Endothelial cell of umbilical vein (primary cell): ENCODE data around the gene LYVE1. TPM values are rescaled to one million over a fixed set of nuclear protein-coding genes. Genes with fewer than 3 reads are reported as not detected.

Experiments used
- BruUV-seq: library from RNA; stranded (reverse); fragments of 400-500 nt; replicated peaks from 2 replicates; lab custom pipeline; 2021; lab: Mats Ljungman, UMichigan
- CTCF ChIA-PET: fragments of 300-600, 350-600 bp; sonication (Branson Sonifier 250); formaldehyde crosslinking; loops from one replicate; lab custom pipeline; 2021; ENCODE audit warnings: antibody characterized with exemption, inconsistent platforms; lab: Charles Lee
- POLR2A ChIA-PET: fragments of 300-600, 350-600 bp; sonication (Branson Sonifier 250); formaldehyde crosslinking; loops from one replicate; lab custom pipeline; 2021; ENCODE audit warnings: antibody characterized with exemption, inconsistent platforms; lab: Charles Lee
- DNase-seq: peaks from one replicate; pipeline ENCODE4 v3.0.0-alpha.2; 2011; ENCODE audit warnings: low read depth, low spot score
- FAIRE-seq: peaks from 2 replicates; lab custom pipeline; 2011; peaks lifted over from hg19 to GRCh38; lab: Jason Lieb, UNC
- H2AFZ ChIP-seq: 2 replicates; pipeline ENCODE4 v1.6.0; 2012; ENCODE audit warnings: low read depth, low read length, control low read depth, inconsistent platforms
- H3K27ac ChIP-seq: 2 replicates; pipeline ENCODE4 v1.5.1; 2011; ENCODE audit warnings: low read depth, mild to moderate bottlenecking, control low read depth, low read length, moderate library complexity; ENCODE audit not compliant: insufficient read depth
- H3K27me3 ChIP-seq, 2 experiments: 2 replicates each; pipeline versions ENCODE4 v1.6.0 to v1.6.1; 2011; ENCODE audit warnings: low read length in 2 of 2, mixed read lengths in 1 of 2; ENCODE audit not compliant: control insufficient read depth in 2 of 2, insufficient read depth in 2 of 2
- H3K36me3 ChIP-seq, 2 experiments: 2 replicates in 1 of 2; 3 replicates in 1 of 2; pipeline ENCODE4 v1.5.1; 2011; ENCODE audit warnings: low read length in 2 of 2, mild to moderate bottlenecking in 1 of 2, moderate library complexity in 1 of 2; ENCODE audit not compliant: control insufficient read depth in 2 of 2, insufficient read depth in 2 of 2; ENCODE audit errors: extremely low read depth in 1 of 2
- H3K4me1 ChIP-seq: 3 replicates; pipeline ENCODE4 v1.5.1; 2011; ENCODE audit warnings: mild to moderate bottlenecking, low read length; ENCODE audit not compliant: control insufficient read depth, insufficient read depth; ENCODE audit errors: extremely low read depth
- H3K4me2 ChIP-seq: 2 replicates; pipeline ENCODE4 v1.6.1; 2011; ENCODE audit warnings: low read length, control low read depth, mixed read lengths; ENCODE audit not compliant: insufficient read depth
- H3K4me3 ChIP-seq, 3 experiments: fragments of 200-600 bp in 1 of 3; sonication (generic), shearing (Covaris generic) in 1 of 3; replicated peaks in 1 of 3; 2 replicates each; pipeline ENCODE4 v1.5.1; 2011 to 2016; ENCODE audit warnings: control low read depth in 3 of 3, low read length in 3 of 3, mild to moderate bottlenecking in 2 of 3, inconsistent platforms in 1 of 3, low read depth in 1 of 3, moderate library complexity in 1 of 3; ENCODE audit not compliant: insufficient read depth in 1 of 3
- H3K79me2 ChIP-seq: 2 replicates; pipeline ENCODE4 v1.6.0; 2012; ENCODE audit warnings: low read length, inconsistent platforms; ENCODE audit not compliant: control insufficient read depth, insufficient read depth
- H3K9ac ChIP-seq: replicated peaks from 2 replicates; pipeline ENCODE3; 2011; ENCODE audit warnings: low read length, control low read depth; ENCODE audit not compliant: insufficient read depth; ENCODE audit errors: extremely low read depth
- H3K9me1 ChIP-seq: replicated peaks from 3 replicates; pipeline ENCODE4 v1.6.0; 2011; ENCODE audit warnings: mild to moderate bottlenecking, low read length; ENCODE audit not compliant: control insufficient read depth, insufficient read depth; ENCODE audit errors: extremely low read depth
- H3K9me3 ChIP-seq: replicated peaks from 2 replicates; pipeline ENCODE4 v1.5.1; 2012; ENCODE audit warnings: low read length, inconsistent platforms; ENCODE audit not compliant: control insufficient read depth, insufficient read depth
- H4K20me1 ChIP-seq: replicated peaks from 2 replicates; pipeline ENCODE3; 2011; ENCODE audit warnings: mild to moderate bottlenecking, low read length; ENCODE audit not compliant: control insufficient read depth, insufficient read depth; ENCODE audit errors: extremely low read depth
- EZH2 ChIP-seq: IDR thresholded peaks from 2 replicates; pipeline ENCODE4 v1.6.1; 2012; ENCODE audit warnings: borderline replicate concordance, low read depth, mild to moderate bottlenecking, moderate library complexity, low read length, inconsistent platforms; ENCODE audit not compliant: severe bottlenecking
- FOS ChIP-seq: IDR thresholded peaks from 2 replicates; pipeline ENCODE4 v1.6.1; 2011; ENCODE audit warnings: mild to moderate bottlenecking, low read length, moderate library complexity, borderline replicate concordance; ENCODE audit not compliant: insufficient read depth
- GATA2 ChIP-seq: IDR thresholded peaks from 2 replicates; pipeline ENCODE4 v1.7.0; 2011; ENCODE audit warnings: low read depth, mild to moderate bottlenecking, moderate library complexity, mixed read lengths, low read length; ENCODE audit not compliant: insufficient read length, insufficient read depth
- JUN ChIP-seq: IDR thresholded peaks from 2 replicates; pipeline ENCODE4 v1.6.1; 2011; ENCODE audit warnings: borderline replicate concordance, low read depth; ENCODE audit not compliant: insufficient read length, insufficient read depth
- MYC ChIP-seq: IDR thresholded peaks from one replicate; pipeline ENCODE4 v1.6.1; 2011; ENCODE audit warnings: mild to moderate bottlenecking, low read depth, low read length
- POLR2A ChIP-seq: IDR thresholded peaks from 2 replicates; pipeline ENCODE4 v1.6.1; 2012; ENCODE audit warnings: low read depth, mild to moderate bottlenecking, control low read depth, low read length
- POLR2AphosphoS5 ChIP-seq: IDR thresholded peaks from 2 replicates; pipeline ENCODE4 v1.6.1; 2012; ENCODE audit warnings: low read depth, mild to moderate bottlenecking, control low read depth, low read length, moderate library complexity; ENCODE audit not compliant: insufficient read depth
- dilution Hi-C: fragments of 300-500 bp; cut with MboI; formaldehyde crosslinking; loops from one replicate; pipeline ENCODE4 v1.15.0; 2019; ENCODE audit warnings: low sequenced_read_pairs; ENCODE audit not compliant: extremely low pct_ligation_motif_present
- intact Hi-C: fragments of 100-400 bp; cut with micrococcal nuclease; formaldehyde crosslinking; loops from one replicate; pipeline ENCODE4 v1.10.0; 2022
- polyA plus RNA-seq, 4 experiments: library from polyadenylated mRNA; depleted of rRNA in 3 of 4; stranded (reverse) in 3 of 4; unstranded in 1 of 4; fragments of >200 nt; gene quantifications; 2 replicates each; pipeline versions ENCODE4 v1.2.1 to v1.2.3, GENCODE V29; 2011 to 2012; ENCODE audit warnings: missing spikeins in 1 of 4
- total RNA-seq: library from RNA; stranded (reverse); gene quantifications from 2 replicates; pipeline ENCODE4 v1.2.3, GENCODE V29; 2021
- TF ChIP-seq, protein P1 (sequence below): IDR thresholded peaks from 2 replicates; pipeline ENCODE4 v1.6.1; 2011; ENCODE audit not compliant: insufficient read depth, insufficient read length
- TF ChIP-seq, protein P2 (sequence below), 2 donors: IDR thresholded peaks; 1 replicate in 1 of 2; 2 replicates in 1 of 2; pipeline ENCODE4 v1.5.1; 2011; ENCODE audit warnings: low read length in 2 of 2, mild to moderate bottlenecking in 2 of 2, moderate library complexity in 2 of 2, control low read depth in 1 of 2, inconsistent platforms in 1 of 2, low read depth in 1 of 2; ENCODE audit not compliant: insufficient read depth in 1 of 2; ENCODE audit errors: extremely low read depth in 1 of 2

LYVE1 gene
- total and polyA plus RNA-seq, 2 donors (not counting 3 experiments of a cell fraction or from before 2014, with no cell fraction given): 4.6 to 7.6 TPM

DNA sequence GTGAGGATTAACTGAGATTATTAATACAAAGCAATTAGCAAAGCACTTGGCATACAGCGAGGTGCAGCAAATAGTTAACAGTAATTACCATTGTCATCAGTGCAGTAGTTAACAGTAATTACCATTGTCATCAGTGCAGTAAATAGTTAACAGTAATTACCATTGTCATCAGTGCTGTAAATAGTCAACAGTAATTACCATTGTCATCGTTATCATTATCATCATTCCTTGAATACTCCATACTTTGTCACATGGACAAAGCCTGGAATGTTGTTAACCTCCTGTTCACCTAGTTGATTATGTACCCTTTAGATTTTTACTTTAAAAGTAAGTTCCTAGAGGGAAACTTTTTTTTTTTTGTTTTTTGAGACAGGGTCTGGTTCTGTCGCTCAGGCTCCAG, 19.5 kb upstream of the LYVE1 start:
- peaks cover 27% of the 10 kb centered on the region for H3K4me1 ChIP-seq

More for the DNA sequence above, 19.5 kb upstream of the LYVE1 start:
- intact Hi-C loops (no loop called here), dilution Hi-C loops (no loop called here)
- BruUV-seq: no TSS peak
- Histone ChIP-seq H3K9me1 (no peaks in the 10 kb centered on the region), H3K36me3 (no peaks in the 10 kb centered on the region), H2AFZ (no peak overlapping the region), H4K20me1 (no peaks in the 10 kb centered on the region), H3K9me3 (no peaks in the 10 kb centered on the region), H3K79me2 (no peaks in the 10 kb centered on the region), H3K4me3 (no peak overlapping the region), H3K9ac (no peak overlapping the region), H3K27me3 (no peaks in the 10 kb centered on the region), H3K4me2 (no peak overlapping the region), H3K27ac (no peak overlapping the region)
- ChIA-PET POLR2A (no interaction called here), CTCF (interaction anchor here (1.0 to 1.2 kb wide), 2 partner anchors 20 to 47 kb away, joined by 3 read pairs; partner anchors contain the start of gene RNF141)
- FAIRE-seq (no peak), DNase-seq (no peak)
- TF ChIP-seq, protein P1, sequence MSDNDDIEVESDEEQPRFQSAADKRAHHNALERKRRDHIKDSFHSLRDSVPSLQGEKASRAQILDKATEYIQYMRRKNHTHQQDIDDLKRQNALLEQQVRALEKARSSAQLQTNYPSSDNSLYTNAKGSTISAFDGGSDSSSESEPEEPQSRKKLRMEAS: no peak
- TF ChIP-seq, protein P2, sequence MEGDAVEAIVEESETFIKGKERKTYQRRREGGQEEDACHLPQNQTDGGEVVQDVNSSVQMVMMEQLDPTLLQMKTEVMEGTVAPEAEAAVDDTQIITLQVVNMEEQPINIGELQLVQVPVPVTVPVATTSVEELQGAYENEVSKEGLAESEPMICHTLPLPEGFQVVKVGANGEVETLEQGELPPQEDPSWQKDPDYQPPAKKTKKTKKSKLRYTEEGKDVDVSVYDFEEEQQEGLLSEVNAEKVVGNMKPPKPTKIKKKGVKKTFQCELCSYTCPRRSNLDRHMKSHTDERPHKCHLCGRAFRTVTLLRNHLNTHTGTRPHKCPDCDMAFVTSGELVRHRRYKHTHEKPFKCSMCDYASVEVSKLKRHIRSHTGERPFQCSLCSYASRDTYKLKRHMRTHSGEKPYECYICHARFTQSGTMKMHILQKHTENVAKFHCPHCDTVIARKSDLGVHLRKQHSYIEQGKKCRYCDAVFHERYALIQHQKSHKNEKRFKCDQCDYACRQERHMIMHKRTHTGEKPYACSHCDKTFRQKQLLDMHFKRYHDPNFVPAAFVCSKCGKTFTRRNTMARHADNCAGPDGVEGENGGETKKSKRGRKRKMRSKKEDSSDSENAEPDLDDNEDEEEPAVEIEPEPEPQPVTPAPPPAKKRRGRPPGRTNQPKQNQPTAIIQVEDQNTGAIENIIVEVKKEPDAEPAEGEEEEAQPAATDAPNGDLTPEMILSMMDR (IDR thresholded peaks at IDR 0.05; ENCODE audit: extremely low read depth in 1 of 2, insufficient read depth in 1 of 2, low read depth in 1 of 2, low read length in 2 of 2): no peak
- no peak for TF ChIP-seq POLR2A
- no peak for TF ChIP-seq GATA2
- TF ChIP-seq FOS: no peak
- no peak for TF ChIP-seq POLR2AphosphoS5
- no peak for TF ChIP-seq EZH2
- TF ChIP-seq MYC: no peak
- no peak for TF ChIP-seq JUN
